Nephron (organoid): ENCODE measurements around the gene TFF3.

Source experiments
- H3K27ac Mint-ChIP-seq, 3 experiments: 2 replicates each; pipeline ENCODE4 v1.8.0; 2020; ENCODE audit warnings: mixed read lengths in 3 of 3, mild to moderate bottlenecking in 2 of 3, moderate library complexity in 1 of 3
- H3K27me3 Mint-ChIP-seq: 2 replicates; pipeline ENCODE4 v1.8.0; 2021; ENCODE audit warnings: low read depth, mild to moderate bottlenecking, moderate library complexity, mixed read lengths
- H3K36me3 Mint-ChIP-seq: 2 replicates; pipeline ENCODE4 v1.8.0; 2020; ENCODE audit warnings: low read depth, mixed read lengths
- H3K4me1 Mint-ChIP-seq: 2 replicates; pipeline ENCODE4 v1.8.0; 2020; ENCODE audit warnings: mixed read lengths
- H3K4me3 Mint-ChIP-seq, 3 experiments: 2 replicates each; pipeline ENCODE4 v1.8.0; 2020; ENCODE audit warnings: mild to moderate bottlenecking in 3 of 3, mixed read lengths in 3 of 3, moderate library complexity in 2 of 3
- H3K9me3 Mint-ChIP-seq: 2 replicates; pipeline ENCODE4 v1.8.0; 2020; ENCODE audit warnings: mixed read lengths
- TF ChIP-seq, protein P1 (sequence below), 3 experiments: fragments of 200-600 bp; sonication (generic); IDR thresholded peaks; one replicate each; pipeline ENCODE4 v1.5.0; 2021; ENCODE audit warnings: antibody characterized with exemption in 3 of 3; ENCODE audit not compliant: unreplicated experiment in 3 of 3

Gene TFF3

DNA sequence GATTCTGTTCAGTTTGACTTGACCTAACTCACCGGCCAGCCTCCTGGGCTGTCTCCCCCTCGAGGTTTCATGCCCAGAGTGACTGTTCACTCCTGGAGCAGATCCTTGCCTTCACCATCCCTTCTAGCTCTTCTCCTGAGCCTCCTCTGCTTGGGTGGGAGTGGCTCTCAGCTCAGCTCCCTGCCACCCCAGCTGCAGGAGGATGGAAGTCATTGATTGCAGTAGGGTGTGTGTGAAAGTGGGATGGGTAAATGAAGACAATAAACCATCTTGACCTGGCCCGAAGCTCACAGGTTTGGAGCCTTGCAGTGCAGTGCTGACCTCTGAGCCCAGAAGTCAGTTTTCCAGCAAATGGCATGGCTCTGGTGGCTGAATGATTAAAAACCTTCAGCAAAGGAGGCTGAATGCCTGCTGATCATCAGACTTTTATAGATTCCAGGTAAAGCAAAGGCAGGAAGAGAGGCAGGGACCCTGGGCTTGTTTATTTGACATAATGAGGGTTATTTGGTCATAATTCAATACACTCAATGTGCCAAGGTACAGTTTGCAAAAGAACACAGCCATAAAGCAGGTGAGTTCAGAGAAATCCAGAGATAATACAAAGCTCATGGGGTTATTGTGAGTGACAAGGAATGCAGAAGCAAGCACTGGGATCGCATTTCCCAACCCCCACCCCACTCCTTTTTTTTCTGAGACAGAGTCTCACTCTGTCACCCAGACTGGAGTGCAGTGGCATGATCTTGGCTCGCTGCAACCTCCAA is 17.5 kb upstream of the TFF3 start:
- Mint-ChIP-seq H3K36me3 (no peaks in the 10 kb centered on the region), H3K27ac (no peak overlapping the region), H3K4me1 (peaks cover 2% of the 10 kb centered on the region), H3K27me3 (peaks cover 42% of the 10 kb centered on the region), H3K4me3 (no peak overlapping the region), H3K9me3 (peaks cover 25% of the 10 kb centered on the region)
- TF ChIP-seq, protein P1, sequence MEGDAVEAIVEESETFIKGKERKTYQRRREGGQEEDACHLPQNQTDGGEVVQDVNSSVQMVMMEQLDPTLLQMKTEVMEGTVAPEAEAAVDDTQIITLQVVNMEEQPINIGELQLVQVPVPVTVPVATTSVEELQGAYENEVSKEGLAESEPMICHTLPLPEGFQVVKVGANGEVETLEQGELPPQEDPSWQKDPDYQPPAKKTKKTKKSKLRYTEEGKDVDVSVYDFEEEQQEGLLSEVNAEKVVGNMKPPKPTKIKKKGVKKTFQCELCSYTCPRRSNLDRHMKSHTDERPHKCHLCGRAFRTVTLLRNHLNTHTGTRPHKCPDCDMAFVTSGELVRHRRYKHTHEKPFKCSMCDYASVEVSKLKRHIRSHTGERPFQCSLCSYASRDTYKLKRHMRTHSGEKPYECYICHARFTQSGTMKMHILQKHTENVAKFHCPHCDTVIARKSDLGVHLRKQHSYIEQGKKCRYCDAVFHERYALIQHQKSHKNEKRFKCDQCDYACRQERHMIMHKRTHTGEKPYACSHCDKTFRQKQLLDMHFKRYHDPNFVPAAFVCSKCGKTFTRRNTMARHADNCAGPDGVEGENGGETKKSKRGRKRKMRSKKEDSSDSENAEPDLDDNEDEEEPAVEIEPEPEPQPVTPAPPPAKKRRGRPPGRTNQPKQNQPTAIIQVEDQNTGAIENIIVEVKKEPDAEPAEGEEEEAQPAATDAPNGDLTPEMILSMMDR (IDR thresholded peaks at IDR 0.05; ENCODE audit: unreplicated experiment in 3 of 3): no peak

- Mint-ChIP-seq H3K9me3 (peaks cover 25% of the 10 kb centered on the region), H3K27me3 (peaks cover 39% of the 10 kb centered on the region), H3K4me1 (no peaks in the 10 kb centered on the region), H3K27ac (no peak overlapping the region), H3K4me3 (no peak overlapping the region), H3K36me3 (no peaks in the 10 kb centered on the region)
- TF ChIP-seq, protein P1 (IDR thresholded peaks at IDR 0.05; ENCODE audit: unreplicated experiment in 3 of 3): no peak
Measured at GRCh38 chr21:42331660-42332059, 16.5 kb upstream of the TFF3 start.

DNA sequence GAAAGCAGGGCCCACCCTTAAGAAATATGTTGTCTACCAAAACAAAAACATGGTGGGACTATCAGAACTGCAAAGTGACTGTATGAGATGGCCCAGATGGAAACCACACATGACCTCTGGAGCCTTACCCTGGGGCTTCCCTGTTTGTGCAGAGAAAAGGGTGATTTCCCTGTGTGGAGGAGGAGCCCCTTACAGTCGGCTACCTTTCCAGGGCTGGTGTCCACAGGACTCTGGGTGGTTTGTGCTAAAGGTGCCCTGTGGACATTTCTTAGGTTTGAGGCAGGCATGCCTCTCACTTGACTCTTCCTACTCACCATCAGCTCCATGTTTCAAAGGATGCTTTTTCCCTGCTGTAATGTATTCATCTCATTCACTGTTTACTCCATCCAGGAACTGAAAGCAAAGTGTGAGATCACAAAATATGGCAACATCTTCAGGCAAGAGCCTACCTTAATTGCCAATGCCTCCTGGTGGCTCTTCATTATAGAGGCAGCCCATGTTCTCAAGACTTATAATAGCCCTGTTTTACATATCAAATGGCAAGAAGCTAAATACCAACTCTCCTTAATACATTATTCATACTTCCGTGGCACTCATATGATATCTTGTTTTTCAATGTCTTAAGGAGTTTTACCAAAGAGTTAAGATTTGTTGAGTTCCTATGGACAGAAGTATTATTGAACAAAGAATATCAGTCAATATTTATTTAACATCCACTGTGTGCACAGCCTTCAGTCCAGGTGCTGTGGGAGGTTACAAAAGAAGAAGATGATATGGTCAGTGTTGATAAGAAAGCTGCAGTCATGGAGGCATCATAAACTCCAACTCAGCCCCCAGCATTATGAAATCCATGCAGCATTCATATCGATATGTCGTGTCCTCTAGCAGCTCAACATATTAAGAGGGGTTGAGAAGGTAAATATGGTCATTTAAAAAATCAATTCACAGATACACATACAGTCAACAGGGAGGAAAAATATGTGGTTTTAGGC is 15.5 kb upstream of the TFF3 start:
- Mint-ChIP-seq H3K4me1 (no peaks in the 10 kb centered on the region), H3K27me3 (peaks cover 32% of the 10 kb centered on the region), H3K27ac (no peak overlapping the region), H3K4me3 (no peak overlapping the region), H3K9me3 (peaks cover 26% of the 10 kb centered on the region), H3K36me3 (no peaks in the 10 kb centered on the region)
- TF ChIP-seq, protein P1 (IDR thresholded peaks at IDR 0.05; ENCODE audit: unreplicated experiment in 3 of 3): no peak

- TF ChIP-seq, protein P1 (IDR thresholded peaks at IDR 0.05; ENCODE audit: unreplicated experiment in 3 of 3): no peak
- H3K9me3 Mint-ChIP-seq: peaks cover 16% of the 10 kb centered on the region
- H3K4me1 Mint-ChIP-seq: no peaks in the 10 kb centered on the region
- no peaks in the 10 kb centered on the region for H3K36me3 Mint-ChIP-seq
- H3K27me3 Mint-ChIP-seq: peaks cover 8% of the 10 kb centered on the region
- no peak overlapping the region for H3K4me3 Mint-ChIP-seq
- no peak overlapping the region for H3K27ac Mint-ChIP-seq
Measured at GRCh38 chr21:42324896-42325295, 9.7 kb upstream of the TFF3 start.

DNA sequence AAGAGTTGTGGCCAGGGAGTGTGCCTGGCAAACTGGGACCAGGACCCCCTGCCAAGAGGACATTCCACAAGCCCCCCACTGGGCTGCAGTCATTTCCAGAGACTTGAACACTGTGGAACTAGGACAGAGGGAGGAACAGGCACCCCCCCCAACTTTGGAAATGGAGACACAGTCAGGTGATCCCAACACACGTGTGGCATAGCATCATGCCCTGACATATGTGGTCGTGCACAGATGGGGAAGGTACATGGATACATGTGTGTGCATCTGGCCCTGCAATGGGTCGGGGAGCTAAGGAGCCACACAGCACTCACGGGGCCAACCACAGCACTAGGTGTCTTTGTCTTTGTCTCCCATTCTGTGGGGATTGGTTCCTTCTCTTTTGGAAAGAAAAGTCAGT is 6.6 kb upstream of the TFF3 start:
- no peaks in the 10 kb centered on the region for H3K4me1 Mint-ChIP-seq

More for the DNA sequence above, 6.6 kb upstream of the TFF3 start:
- Mint-ChIP-seq H3K27me3 (peaks cover 4% of the 10 kb centered on the region), H3K9me3 (peaks cover 9% of the 10 kb centered on the region), H3K4me3 (no peak overlapping the region), H3K27ac (no peak overlapping the region), H3K36me3 (no peaks in the 10 kb centered on the region)
- TF ChIP-seq, protein P1 (IDR thresholded peaks at IDR 0.05; ENCODE audit: unreplicated experiment in 3 of 3): no peak
